Mesangial cell (primary cell): ENCODE data around the gene C19orf18. TPM values are rescaled to one million over a fixed set of nuclear protein-coding genes. Genes with fewer than 3 reads are reported as not detected.

ENCODE experiments used
- total RNA-seq: library from RNA; depleted of rRNA; stranded (reverse); fragments of >200 nt; gene quantifications from 2 replicates; pipeline ENCODE4 v1.2.3, GENCODE V29; 2015

C19orf18 gene
- total RNA-seq, result 0.13 TPM in 1 of 2 replicates, not detected in the other

DNA sequence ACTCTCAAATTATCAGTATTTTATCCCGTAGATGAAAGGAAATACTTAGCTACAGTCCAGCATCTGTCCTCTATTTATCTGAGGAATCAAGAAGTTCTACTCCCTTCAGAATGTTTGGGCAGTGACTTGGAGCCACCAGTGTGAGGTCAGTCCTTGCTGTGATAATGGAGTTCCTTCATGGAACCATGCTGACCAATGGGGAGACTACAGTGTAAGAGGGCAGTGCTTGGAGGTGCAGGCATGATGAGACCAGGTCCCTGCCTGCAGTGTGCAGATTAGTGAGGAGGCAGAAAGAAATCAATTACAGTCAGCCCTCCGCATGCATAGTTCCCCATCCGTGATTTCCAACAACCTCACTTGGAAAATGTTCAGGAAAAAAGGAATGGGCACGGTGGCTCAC lies at the start of gene C19orf18:
Gene C19orf18 (minus strand): TSS at position 101 of the 400 bp plus-strand sequence. CDS start 102 bp downstream, outside the sequence.

DNA sequence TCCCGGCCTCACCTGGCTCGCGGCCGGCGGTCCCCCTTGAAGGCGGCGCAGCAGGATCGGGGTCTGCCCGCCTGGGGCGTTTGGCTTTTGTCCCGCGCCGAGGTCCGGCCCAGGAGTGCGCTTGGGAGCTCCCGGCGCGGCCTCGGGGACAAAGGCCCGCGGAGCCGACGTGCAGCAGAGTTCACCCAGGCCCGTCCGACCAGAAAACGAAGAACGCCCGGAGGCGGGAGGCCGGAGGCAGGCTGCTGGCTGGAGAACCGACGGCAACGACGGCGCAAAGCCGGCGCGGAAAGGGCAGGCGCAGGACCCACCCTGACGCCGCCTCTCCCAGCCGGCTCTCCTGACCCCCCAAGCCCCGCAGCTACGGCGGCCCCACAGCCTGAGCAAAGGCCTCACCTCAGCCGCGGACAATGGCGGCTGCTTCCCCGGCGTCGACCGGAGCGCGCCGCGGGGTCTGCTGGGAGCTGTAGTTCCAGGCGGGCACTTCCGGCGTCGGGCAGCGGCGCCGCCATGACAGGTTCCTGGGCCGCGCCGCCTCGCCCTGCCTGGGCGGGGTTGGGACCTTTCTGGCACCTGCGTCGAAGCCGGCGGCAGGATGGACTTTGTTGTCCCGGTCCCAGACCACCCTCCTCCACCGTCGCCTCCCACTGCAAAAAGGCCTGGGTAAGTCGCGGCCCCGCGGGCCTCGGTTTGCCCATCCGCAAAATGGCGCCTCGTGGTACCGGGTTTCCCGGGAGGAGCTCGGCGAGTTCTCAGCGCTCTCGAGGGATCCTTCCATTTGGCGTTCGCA lies 28.2 kb upstream of the C19orf18 start, which contains the start of gene ZNF606:
Gene ZNF606 (minus strand): TSS at position 437 of the 790 bp plus-strand sequence. CDS start 1,501 bp downstream, outside the sequence.

DNA sequence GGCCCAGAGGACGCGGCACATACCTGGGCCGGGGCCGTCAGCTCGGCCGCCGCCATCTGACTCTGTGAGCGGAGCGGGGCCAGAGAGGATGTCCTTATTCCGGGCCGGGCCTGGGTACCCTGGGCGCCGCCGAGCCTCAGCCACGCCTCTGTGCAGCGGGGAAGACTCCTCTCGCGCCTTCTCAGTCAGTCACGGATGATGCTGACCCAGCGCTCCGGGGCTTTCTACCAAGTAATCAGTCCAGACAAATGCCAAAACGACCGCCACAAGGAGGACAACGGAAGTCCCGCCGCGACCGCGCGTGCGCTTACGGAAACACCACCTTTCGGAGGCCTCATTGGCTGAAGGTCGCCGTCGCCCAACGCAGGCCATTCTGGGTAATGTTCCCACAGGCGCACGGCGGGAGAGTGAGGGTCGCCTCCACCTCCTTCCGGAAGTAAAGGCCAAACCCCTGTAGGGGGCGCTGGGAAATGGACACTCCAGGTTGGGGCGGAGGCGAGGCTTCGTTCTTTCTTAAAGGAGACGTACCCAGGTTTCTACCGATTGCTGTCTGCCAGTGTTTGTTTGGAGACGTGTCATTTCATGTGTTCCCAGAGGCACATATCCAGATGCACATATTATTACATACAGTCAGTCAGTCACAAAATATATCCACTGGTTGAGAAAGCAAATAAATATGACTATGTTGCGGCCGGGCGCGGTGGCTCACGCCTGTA lies 26.8 kb downstream of the C19orf18 start, which contains the start of gene ZNF256:
Gene ZNF256 (minus strand): TSS at position 288 of the 716 bp plus-strand sequence. CDS start 232 bp downstream, at position 56.

DNA sequence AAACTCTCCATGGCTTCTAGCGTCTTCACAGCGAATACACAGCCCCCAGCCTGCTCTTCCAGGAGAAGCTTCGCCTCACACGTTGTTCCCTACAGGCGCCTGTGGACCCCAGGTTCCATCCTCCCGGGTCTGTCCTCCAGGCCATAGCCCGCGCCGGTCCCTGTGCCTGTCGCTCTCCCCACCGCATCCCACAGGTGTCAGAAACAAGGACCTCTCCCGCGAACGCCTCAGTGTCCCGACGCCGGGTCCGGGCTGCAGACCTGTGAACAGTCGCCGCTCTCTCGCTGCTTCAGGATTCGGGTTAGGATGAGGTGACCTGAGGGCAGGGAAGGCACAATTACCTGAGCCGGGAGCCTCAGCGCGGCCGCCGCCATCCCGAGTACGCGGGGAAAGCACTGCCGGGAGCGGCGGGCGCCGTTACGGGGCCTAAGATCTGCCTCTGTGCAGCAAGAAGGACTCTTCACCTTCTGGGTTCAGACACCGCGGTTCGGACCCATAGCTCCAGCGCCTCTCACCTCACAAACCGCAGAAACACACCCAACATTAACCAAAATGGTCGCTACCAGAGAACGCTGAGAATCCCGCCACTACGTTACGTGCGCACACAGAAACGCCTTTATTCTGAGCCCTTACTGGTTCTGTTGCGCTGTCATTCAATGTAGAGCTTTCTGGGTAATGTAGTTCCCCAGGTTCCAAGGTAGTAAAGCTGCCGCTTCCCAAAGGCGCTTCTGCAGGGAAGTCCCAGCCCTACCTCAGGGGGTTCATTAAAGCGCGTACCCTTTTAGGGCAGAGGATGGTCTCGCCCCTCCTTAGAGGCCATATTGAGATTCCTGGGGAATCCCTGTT lies 39.3 kb downstream of the C19orf18 start, which contains the start of gene ZNF418:
Gene ZNF418 (minus strand): TSS at position 583 of the 846 bp plus-strand sequence. CDS start 1,580 bp downstream, outside the sequence.

DNA sequence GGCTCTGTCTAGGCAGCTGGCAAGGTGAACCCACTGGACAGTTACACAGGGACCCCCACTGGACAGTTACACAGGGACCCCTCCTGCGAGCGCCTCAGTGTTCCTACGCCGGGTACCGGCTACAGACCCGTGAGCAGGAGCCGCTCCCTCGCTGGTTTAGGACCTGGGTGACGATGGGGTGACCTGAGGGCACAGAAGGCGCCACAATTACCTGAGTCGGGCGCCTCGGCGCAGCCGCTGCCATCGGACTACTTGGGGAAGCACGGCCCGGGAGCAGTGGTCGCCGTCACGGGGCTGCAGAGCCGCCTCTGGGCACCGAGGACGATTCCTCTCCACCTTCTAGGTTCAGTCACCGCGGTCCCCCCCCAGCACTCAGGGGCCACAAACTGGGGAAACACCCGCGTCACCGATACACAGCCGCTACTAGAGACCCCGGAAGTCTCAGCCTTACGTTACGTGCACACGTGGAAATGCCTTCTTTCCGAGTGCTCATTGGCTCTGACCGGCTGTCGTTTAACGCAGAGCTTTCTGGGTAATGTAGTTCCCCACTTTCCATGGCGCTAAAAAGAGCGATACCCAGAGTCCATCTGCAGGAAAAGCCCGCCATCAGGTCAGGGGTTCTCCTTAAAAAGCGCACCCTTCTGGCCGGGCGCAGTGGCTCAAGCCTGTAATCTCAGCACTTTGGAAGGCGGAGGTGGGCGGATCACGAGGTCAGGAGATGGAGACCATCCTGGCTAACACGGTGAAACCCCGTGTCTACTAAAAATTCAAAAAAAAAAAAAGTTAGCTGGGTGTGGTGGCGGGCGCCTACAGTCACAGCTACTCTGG lies 58.0 kb downstream of the C19orf18 start, which contains the start of gene ZNF417:
Gene ZNF417 (minus strand): TSS at position 425 of the 828 bp plus-strand sequence. CDS start 181 bp downstream, at position 244.

Other genes starting within 250 kb of the C19orf18 start
- 2.9 and 4.7 TPM in 2 replicates for gene ZNF671, start 246.9 kb downstream of the C19orf18 start, total RNA-seq
- gene ZNF776, start 227.7 kb downstream of the C19orf18 start, total RNA-seq, result 8.0 and 14.2 TPM in 2 replicates
- 6.8 and 8.1 TPM in 2 replicates for gene ZNF586, start 204.9 kb downstream of the C19orf18 start, total RNA-seq
- gene ZNF552, start 159.6 kb downstream of the C19orf18 start, total RNA-seq, result 3.9 and 5.8 TPM in 2 replicates
- 6.8 and 8.4 TPM in 2 replicates for gene ZNF587B, start 144.2 kb downstream of the C19orf18 start, total RNA-seq
- gene ZNF587, start 124.7 kb downstream of the C19orf18 start, total RNA-seq, result 12.7 and 15.6 TPM in 2 replicates
- 4.1 and 4.3 TPM in 2 replicates for gene ZNF814, start 85.5 kb downstream of the C19orf18 start, total RNA-seq
- gene ZNF417, start 57.9 kb downstream of the C19orf18 start, total RNA-seq, result 5.5 and 6.1 TPM in 2 replicates
- gene ZNF418, start 39.1 kb downstream of the C19orf18 start, total RNA-seq, result 3.0 and 7.7 TPM in 2 replicates
- 2.1 and 2.5 TPM in 2 replicates for gene ZNF256, start 26.8 kb downstream of the C19orf18 start, total RNA-seq
- gene ZNF606, start 28.3 kb upstream of the C19orf18 start, total RNA-seq, result 5.7 and 18.0 TPM in 2 replicates
- not detected in 2 replicates for gene ZSCAN1, start 59.5 kb upstream of the C19orf18 start, total RNA-seq
- 1.1 and 5.5 TPM in 2 replicates for gene ZNF135, start 84.7 kb upstream of the C19orf18 start, total RNA-seq
- gene ZSCAN18, start 123.7 kb upstream of the C19orf18 start, total RNA-seq, result 23.0 and 59.3 TPM in 2 replicates
- 4.9 and 8.1 TPM in 2 replicates for gene ZNF329, start 176.3 kb upstream of the C19orf18 start, total RNA-seq
- 11.1 and 13.7 TPM in 2 replicates for gene ZNF274, start 208.5 kb upstream of the C19orf18 start, total RNA-seq